ENCODE results near the gene ZDHHC19.

DNA sequence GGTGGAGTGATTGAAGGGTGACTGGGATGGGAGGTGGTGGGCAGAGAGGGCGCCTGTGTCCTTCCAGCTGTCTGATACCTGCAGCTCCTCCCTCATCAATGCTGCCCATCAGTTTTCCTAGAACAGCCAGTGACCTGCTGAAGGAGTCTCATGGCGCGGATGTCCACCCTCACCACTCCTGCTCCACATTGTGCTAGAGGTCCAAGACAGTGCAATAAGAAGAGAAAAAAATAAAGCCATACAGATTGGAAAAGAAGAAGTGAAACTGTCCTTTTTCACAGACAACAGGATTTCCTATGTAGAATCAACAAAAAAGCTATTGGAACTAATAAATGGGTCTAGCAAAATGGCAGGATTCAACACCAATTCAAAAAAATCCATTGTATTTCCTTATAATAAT lies 7.4 kb downstream of the ZDHHC19 start:
- TF ChIP-seq, protein P1, sequence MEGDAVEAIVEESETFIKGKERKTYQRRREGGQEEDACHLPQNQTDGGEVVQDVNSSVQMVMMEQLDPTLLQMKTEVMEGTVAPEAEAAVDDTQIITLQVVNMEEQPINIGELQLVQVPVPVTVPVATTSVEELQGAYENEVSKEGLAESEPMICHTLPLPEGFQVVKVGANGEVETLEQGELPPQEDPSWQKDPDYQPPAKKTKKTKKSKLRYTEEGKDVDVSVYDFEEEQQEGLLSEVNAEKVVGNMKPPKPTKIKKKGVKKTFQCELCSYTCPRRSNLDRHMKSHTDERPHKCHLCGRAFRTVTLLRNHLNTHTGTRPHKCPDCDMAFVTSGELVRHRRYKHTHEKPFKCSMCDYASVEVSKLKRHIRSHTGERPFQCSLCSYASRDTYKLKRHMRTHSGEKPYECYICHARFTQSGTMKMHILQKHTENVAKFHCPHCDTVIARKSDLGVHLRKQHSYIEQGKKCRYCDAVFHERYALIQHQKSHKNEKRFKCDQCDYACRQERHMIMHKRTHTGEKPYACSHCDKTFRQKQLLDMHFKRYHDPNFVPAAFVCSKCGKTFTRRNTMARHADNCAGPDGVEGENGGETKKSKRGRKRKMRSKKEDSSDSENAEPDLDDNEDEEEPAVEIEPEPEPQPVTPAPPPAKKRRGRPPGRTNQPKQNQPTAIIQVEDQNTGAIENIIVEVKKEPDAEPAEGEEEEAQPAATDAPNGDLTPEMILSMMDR (IDR thresholded peaks at IDR 0.05 in 8 of 11, conservative IDR thresholded peaks at IDR 0.05 in 3 of 11), result no peak
- TF ChIP-seq POLR2A (IDR thresholded peaks at IDR 0.05), result no peak
- TF ChIP-seq POLR2AphosphoS5 (IDR thresholded peaks at IDR 0.05), result no peak
